Skin epidermis (tissue), 12 donors: ENCODE measurements around the gene SLC1A7.

Experiments used
- H3K27ac ChIP-seq, 21 experiments: fragments of 200-600 bp; sonication (generic) in 11 of 21; one replicate each; pipeline ENCODE4 v1.5.0; 2020; ENCODE audit warnings: mild to moderate bottlenecking in 3 of 21, inconsistent platforms in 2 of 21, moderate library complexity in 2 of 21
- H3K4me3 ChIP-seq, 7 experiments: fragments of 200-600 bp; sonication (generic) in 2 of 7; one replicate each; pipeline ENCODE4 v1.5.0; 2020; ENCODE audit warnings: inconsistent platforms in 2 of 7, mild to moderate bottlenecking in 2 of 7, moderate library complexity in 1 of 7

Gene SLC1A7

DNA sequence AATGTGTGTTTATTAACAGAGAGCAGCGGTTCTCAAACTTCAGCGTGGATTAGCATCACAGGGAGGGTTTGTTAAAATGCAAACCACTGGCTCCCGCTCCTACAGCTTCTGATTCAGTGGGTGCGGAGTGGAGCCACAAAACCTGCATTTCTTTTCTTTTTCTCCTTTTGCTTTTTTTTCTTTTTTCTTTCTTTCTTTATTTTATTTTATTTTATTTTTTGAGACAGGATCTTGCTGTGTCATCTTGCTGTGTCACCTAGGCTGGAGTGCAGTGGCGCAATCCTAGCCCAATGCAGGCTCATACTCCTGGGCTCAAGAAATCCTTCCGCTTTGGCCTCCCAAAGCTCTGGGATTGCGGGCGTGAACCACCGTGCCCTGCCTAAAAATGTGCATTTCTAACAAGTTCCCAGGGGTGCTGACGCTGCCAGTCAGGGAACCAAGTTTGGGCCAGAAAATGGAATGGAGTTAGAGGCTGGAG, 20.9 kb upstream of the SLC1A7 start:
- H3K4me3 ChIP-seq = no peak overlapping the region
- no peak overlapping the region for H3K27ac ChIP-seq

DNA sequence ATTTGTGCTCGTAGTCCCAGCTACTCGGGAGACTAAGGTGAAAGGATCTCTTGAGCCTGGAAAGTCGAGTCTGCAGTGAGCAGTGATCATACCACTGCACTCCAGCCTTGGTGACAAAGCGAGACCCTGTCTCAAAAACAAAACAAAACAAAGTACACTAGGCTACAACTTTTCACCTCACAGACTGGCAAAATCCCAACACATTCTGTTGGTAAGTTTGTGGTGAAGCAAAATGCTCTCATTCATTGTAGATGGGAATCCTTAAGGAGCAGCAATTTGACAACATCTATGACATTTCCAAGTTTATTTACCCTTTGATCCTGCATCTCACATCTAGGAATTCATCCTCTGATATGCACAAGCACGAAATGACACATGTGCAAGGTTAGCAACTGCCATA, 20.2 kb upstream of the SLC1A7 start:
- Histone ChIP-seq H3K27ac (no peak overlapping the region), H3K4me3 (no peak overlapping the region)

DNA sequence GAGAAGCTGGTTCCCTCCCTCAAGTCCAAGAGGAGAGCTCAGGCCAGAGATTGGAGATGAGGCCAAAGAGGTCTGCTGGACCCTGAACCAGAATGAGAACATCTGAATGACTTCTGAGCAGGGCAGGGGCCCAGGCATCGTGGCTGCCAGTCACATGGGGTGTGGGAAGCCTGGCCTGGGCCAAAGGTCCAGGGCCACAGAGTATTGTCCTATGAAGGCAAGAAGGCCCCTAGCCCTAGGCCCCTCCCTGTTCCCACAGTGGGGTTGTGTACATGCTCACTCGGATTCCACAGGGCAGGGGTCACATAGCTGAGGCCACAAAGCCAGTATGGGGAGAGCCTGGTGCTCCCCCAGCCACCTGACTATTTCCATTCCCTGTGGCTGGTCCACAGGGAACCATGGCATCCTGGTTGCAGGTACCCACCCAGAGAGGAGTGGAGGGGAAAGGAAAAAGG, 18.5 kb upstream of the SLC1A7 start:
- H3K27ac ChIP-seq = no peak overlapping the region
- no peak overlapping the region for H3K4me3 ChIP-seq

GRCh38 chr1:53158900-53159299, 16.5 kb upstream of the SLC1A7 start:
- Histone ChIP-seq H3K27ac (no peak overlapping the region), H3K4me3 (no peak overlapping the region)

DNA sequence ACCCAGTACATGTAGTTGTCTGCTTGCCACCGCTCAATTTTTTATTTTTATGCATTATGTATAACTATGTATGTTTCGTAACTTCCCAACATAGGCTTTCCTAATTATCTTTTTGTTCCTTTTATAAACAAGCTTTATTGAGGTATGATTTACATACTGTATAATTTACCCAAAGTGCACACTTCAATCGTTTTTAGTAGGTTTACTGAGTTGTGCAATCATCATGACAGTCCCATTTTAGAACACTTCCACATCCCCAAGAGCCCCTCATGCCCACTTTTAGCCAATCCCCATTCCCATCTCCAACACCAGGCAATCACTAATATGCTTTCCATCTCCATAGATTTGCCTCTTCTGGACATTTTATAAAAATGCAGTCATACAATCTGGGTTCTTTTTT, 14.3 kb upstream of the SLC1A7 start:
- Histone ChIP-seq H3K4me3 (no peak overlapping the region), H3K27ac (no peak overlapping the region)

- Histone ChIP-seq H3K4me3 (no peak overlapping the region), H3K27ac (no peak overlapping the region)
These were observed 13.5 kb upstream of the SLC1A7 start for GRCh38 chr1:53155945-53156344.

GRCh38 chr1:53155534-53155933, 13.1 kb upstream of the SLC1A7 start:
- Histone ChIP-seq H3K4me3 (no peak overlapping the region), H3K27ac (no peak overlapping the region)

DNA sequence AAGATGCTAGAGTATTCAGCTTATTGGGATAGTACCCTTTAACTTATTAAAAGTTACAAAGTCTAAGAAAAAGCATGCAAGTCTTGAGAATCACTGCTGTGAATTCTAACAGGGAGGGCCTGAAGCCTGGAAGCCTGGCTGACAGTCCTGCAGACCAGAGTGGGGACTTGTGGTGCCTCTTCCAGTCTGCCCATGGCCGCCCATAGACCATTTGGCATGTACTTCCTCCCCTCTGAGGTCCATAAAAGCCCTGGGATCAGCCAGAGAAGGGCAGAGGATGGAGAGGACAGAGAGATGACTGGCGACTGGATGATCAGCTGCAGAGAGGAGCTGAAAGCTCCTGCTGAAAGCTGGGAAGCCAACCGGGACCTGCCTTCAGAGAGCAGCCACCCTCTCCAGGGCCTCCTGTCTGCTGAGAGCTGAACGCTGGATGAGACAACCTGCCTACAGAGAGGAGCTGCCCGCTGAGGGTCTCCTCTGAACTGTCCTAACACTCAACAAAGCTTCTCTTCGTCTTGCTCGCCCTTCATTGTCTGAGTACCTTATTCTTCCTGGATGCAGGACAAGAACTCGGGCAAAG, 12.5 kb upstream of the SLC1A7 start:
- Histone ChIP-seq H3K4me3 (no peak overlapping the region), H3K27ac (no peak overlapping the region)

DNA sequence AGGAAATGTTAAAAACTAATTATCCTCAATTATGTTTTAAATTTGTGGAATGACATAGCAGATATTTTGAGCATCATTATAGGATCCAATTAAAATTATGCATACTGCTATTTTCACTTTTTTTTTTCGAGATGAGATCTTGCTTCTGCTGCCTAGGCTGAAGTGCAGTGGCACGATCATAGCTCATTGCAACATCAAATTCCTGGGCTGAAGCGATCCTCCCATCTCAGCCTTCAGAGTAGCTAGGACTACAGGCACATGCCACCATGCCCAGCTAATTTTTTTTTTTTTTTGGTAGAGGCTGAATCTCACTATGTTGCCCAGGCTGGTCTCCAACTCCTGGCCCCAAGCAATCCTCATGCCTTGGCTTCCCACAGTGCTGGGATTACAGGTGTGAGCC, 11.3 kb upstream of the SLC1A7 start:
- H3K27ac ChIP-seq = no peak overlapping the region

DNA sequence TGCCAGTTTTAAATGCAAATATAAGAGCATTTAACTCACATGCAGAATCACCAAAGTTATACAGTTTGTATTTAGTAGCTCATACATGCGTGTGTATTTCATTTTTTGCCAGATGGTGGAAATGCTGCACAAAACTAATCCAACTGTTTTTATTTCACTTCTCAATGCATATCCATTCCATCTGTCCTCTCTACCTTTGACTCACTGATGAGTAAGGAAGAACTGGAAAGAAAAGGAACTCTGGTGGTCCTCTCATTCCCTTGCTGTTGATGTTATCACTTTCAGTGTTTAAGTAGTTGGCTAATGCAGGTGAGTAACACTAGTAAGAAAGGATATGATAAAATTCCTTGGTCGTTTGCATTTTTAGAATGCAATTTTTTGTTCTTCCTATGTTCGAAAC, 5.7 kb upstream of the SLC1A7 start:
- Histone ChIP-seq H3K4me3 (no peak overlapping the region), H3K27ac (no peak overlapping the region)

More for the DNA sequence above, 11.3 kb upstream of the SLC1A7 start:
- no peak overlapping the region for H3K4me3 ChIP-seq

- Histone ChIP-seq H3K27ac (peak overlapping the region in 8 of 21 experiments; percentile 22 to 85 (median 60)), H3K4me3 (no peak overlapping the region)
These were observed 4.7 kb upstream of the SLC1A7 start for GRCh38 chr1:53147174-53147573.

GRCh38 chr1:53145942-53146708, 3.7 kb upstream of the SLC1A7 start:
- Histone ChIP-seq H3K27ac (peak overlapping the region in 18 of 21 experiments; percentile 37 to 85 (median 60)), H3K4me3 (no peak overlapping the region)

DNA sequence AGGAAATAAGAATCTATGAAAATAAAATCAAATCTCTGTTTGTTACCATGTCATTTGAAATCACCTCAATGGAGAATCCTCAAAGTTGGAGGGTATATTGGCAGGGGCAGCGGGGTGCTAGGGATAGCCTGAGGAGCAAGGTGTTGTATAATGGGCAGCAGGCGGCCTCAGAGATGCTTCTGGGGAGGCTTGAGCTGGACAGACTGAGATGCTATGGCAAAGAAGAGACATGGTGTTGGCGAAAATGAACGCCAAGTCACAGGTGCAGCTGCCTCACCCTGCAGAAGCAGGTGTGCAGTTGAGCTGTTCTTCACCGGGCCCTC, 3.1 kb upstream of the SLC1A7 start:
- Histone ChIP-seq H3K4me3 (no peak overlapping the region), H3K27ac (peak overlapping the region in 13 of 21 experiments; percentile 37 to 85 (median 62))

GRCh38 chr1:53145051-53145600, 2.7 kb upstream of the SLC1A7 start:
- H3K4me3 ChIP-seq = no peak overlapping the region
- H3K27ac ChIP-seq = peak overlapping the region in 5 of 21 experiments; percentile 54 to 85 (median 62)

- no peak overlapping the region for H3K27ac ChIP-seq
- no peak overlapping the region for H3K4me3 ChIP-seq
These were observed 1.8 kb upstream of the SLC1A7 start for GRCh38 chr1:53144201-53144600.

GRCh38 chr1:53143527-53143926, 1.1 kb upstream of the SLC1A7 start:
- Histone ChIP-seq H3K27ac (no peak overlapping the region), H3K4me3 (no peak overlapping the region)

DNA sequence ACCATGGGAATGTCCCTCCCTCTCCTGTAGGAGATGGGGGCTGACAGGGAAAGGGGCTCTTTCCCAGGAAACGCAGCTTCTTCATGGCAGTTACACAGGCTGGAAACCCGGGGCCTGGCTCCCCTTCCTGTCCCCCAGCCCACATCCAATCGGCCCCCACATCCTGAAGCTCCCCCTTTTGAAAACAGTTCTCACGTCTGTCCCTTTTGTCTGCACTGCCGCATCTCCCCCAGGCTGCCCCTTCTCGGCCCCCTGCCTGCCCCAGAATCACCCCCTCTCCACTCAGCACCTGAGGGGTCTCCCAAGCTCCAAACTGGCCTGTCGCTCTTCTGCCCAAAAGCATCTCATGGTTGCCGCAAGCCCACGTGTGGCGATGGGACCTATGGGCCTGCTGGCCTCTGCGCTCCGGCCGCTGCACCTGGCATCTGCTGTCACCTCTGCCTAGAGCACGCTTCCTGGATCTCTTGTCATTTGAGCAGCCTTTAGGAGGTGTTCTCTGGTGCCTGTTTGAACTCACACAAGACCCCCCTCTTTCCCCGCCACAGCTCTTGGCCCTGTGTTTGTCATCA, 867 bp downstream of the SLC1A7 start:
- peak overlapping the region in 4 of 21 experiments; percentile 2 to 63 (median 14) for H3K27ac ChIP-seq
- H3K4me3 ChIP-seq = no peak overlapping the region

GRCh38 chr1:53140451-53140850, 2.0 kb downstream of the SLC1A7 start:
- H3K4me3 ChIP-seq = no peak overlapping the region
- H3K27ac ChIP-seq = peak overlapping the region in 10 of 21 experiments; percentile 5 to 63 (median 18)

- H3K4me3 ChIP-seq = no peak overlapping the region
- H3K27ac ChIP-seq = peak overlapping the region in 10 of 21 experiments; percentile 5 to 63 (median 22)
These were observed 2.5 kb downstream of the SLC1A7 start for GRCh38 chr1:53139951-53140361.

DNA sequence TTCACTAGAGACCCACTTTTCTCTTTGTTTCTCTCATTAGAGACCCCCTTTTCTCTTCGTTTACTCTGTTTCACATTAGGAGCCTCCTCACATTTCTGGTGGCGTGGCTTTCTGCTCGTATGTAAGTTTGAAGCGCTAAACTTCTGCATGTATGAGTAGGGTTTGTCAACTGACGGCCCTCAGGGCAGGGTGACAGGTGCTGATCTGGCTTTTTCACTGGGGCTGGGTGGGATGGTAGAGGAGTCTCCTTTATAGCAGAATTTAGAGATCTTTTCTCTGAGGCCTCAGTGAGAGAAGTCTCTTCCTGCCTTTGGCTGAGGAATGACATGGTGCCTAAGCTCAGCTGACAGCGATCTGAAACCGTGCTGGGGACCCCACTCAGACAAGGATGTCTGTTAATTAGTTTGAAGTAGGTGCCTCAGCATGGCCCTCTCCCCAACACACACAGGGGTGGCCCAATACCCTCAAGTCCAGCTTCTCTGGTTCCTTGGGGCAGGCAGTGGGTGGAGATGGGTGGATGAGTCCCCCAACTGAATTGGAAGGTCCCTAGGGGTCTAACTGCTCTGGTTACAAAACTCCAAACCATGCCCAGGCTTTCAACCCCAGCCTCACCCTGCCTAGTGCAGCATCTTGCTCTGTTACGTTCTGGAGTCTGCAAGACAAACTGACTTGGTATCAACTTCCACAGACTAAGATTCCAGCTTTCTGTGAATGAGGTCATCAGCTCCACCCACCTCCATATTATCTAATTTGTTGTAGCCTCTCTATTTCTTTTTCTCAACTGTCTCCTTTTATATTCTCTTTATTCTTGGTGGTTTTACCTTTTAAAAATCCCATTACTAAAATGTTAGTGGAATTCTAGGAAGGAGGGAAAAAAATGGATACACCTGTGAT, 3.2 kb downstream of the SLC1A7 start:
- H3K27ac ChIP-seq = peak overlapping the region in 10 of 21 experiments; percentile 2 to 63 (median 25)
- no peak overlapping the region for H3K4me3 ChIP-seq
